Measurements from ENCODE around the gene RALGPS1.

DNA sequence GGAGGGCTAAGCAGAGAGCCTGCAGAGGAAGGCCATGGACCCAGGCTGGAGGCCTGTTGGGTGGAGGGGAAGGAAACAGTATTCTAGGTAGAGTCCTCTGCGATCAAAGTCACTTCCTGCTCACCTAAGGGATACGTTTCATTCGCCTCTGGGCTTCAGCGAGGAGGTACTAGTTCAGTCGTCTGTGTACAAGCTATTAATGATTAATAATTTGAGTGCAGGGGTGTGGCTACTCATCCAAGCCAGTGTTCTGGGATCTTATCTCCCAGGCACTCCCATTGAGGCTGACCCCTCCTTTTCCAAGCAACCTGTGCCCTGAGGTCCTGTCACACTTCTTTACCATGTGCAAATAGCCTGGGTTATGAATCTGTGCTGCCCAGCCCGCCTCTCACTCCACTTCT, 25.2 kb downstream of the RALGPS1 start:
- TF ChIP-seq SIN3A (IDR thresholded peaks at IDR 0.05; ENCODE audit: borderline replicate concordance, low read depth, low read length), result no peak
- TF ChIP-seq CTCF (IDR thresholded peaks at IDR 0.05), result no peak
- TF ChIP-seq POLR2AphosphoS5 (IDR thresholded peaks at IDR 0.05; ENCODE audit: low read depth, low read length), result no peak
- TF ChIP-seq, protein P1, sequence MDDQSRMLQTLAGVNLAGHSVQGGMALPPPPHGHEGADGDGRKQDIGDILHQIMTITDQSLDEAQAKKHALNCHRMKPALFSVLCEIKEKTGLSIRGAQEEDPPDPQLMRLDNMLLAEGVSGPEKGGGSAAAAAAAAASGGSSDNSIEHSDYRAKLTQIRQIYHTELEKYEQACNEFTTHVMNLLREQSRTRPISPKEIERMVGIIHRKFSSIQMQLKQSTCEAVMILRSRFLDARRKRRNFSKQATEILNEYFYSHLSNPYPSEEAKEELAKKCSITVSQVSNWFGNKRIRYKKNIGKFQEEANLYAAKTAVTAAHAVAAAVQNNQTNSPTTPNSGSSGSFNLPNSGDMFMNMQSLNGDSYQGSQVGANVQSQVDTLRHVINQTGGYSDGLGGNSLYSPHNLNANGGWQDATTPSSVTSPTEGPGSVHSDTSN (IDR thresholded peaks at IDR 0.05), result no peak
- no peak for TF ChIP-seq REST (IDR thresholded peaks at IDR 0.05; ENCODE audit: low read depth, low read length)
- TF ChIP-seq, protein P2, sequence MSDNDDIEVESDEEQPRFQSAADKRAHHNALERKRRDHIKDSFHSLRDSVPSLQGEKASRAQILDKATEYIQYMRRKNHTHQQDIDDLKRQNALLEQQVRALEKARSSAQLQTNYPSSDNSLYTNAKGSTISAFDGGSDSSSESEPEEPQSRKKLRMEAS (IDR thresholded peaks at IDR 0.05; ENCODE audit: low read depth), result no peak
- TF ChIP-seq FOXM1 (IDR thresholded peaks at IDR 0.05; ENCODE audit: low read depth), result no peak
- no peak for TF ChIP-seq MXI1 (IDR thresholded peaks at IDR 0.05; ENCODE audit: low read depth, low read length)
- no peak for TF ChIP-seq TAF1 (IDR thresholded peaks at IDR 0.05; ENCODE audit: borderline replicate concordance, low read depth, low read length)
- no peak for TF ChIP-seq USF1 (IDR thresholded peaks at IDR 0.05; ENCODE audit: borderline replicate concordance, low read depth)
